Measurements from ENCODE around the gene SPAST. TPM values are rescaled to one million over a fixed set of nuclear protein-coding genes. Genes with fewer than 3 reads are reported as not detected.

SPAST gene
- total and polyA plus RNA-seq, 10 donors = 4.2 to 28.5 (median 20.0) TPM

DNA sequence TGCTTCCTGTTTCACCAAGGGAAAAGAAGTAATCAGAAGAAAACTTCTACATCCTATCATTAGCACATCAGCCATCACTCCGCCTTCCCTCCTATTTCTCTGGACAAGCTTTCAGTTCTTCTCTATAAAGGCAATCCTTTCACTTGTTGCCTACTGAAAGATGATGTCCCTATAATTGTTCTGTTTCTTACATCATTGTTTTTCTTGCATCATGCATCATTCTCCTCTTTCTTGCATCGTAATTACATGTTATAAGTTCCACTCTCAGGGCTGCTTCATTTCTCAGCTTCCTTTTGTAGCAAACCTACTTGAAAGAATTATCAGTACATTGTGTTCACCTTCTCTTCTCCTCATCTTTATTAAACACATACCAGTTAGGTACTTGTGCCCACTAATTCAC is 109.5 kb downstream of the SPAST start:
- TF ChIP-seq POLR2A (IDR thresholded peaks at IDR 0.05) = no peak
- TF ChIP-seq, protein P1, sequence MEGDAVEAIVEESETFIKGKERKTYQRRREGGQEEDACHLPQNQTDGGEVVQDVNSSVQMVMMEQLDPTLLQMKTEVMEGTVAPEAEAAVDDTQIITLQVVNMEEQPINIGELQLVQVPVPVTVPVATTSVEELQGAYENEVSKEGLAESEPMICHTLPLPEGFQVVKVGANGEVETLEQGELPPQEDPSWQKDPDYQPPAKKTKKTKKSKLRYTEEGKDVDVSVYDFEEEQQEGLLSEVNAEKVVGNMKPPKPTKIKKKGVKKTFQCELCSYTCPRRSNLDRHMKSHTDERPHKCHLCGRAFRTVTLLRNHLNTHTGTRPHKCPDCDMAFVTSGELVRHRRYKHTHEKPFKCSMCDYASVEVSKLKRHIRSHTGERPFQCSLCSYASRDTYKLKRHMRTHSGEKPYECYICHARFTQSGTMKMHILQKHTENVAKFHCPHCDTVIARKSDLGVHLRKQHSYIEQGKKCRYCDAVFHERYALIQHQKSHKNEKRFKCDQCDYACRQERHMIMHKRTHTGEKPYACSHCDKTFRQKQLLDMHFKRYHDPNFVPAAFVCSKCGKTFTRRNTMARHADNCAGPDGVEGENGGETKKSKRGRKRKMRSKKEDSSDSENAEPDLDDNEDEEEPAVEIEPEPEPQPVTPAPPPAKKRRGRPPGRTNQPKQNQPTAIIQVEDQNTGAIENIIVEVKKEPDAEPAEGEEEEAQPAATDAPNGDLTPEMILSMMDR (IDR thresholded peaks at IDR 0.05 in 8 of 11, conservative IDR thresholded peaks at IDR 0.05 in 3 of 11) = no peak
- TF ChIP-seq POLR2AphosphoS5 (IDR thresholded peaks at IDR 0.05) = no peak
- Histone ChIP-seq H3K4me1 (peaks cover 0 to 24% (median 1%) of the 10 kb centered on the region in 6 donors), H3K4me3 (no peak overlapping the region), H3K36me3 (peaks cover 0 to 66% (median 35%) of the 10 kb centered on the region in 6 donors), H3K27me3 (replicated peaks in 1 of 7) (no peaks in the 10 kb centered on the region), H3K9me3 (no peaks in the 10 kb centered on the region), H3K27ac (no peak overlapping the region)
- WGBS, 5 donors = 61 to 91% (median 80%) methylated on average over 2 of the region's 2 CpGs
- intact Hi-C loops (cut with DNase I; ENCODE audit: low total_unique reads) = no loop called here
- DNase-seq = no peak

DNA sequence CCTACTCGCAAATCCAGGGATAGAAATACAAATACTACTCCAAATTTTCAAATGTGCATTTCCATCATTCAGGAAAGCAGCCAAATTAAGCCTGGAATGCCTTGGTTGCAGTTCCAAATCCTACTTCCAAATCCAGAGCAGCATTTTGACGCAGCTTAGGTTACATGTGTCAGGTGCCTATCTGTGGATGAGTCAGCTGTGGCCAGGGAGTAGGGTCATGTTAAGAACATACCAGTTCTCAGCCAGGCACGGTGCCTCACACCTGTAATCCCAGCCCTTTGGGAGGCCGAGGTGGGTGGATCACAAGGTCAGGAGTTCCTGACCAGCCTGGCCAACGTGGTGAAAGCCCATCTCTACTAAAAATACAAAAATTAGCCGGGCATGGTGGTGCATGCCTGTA is 119.3 kb downstream of the SPAST start:
- Histone ChIP-seq H3K4me3 (no peak overlapping the region), H3K27ac (no peak overlapping the region), H3K4me1 (no peaks in the 10 kb centered on the region), H3K9me3 (no peaks in the 10 kb centered on the region), H3K27me3 (replicated peaks in 1 of 7) (no peaks in the 10 kb centered on the region), H3K36me3 (peaks cover 0 to 97% (median 39%) of the 10 kb centered on the region in 6 donors)
- no peak for DNase-seq
- intact Hi-C loops (cut with DNase I; ENCODE audit: low total_unique reads) = no loop called here
- TF ChIP-seq POLR2A (IDR thresholded peaks at IDR 0.05) (no peak), POLR2AphosphoS5 (IDR thresholded peaks at IDR 0.05) (no peak)
- TF ChIP-seq, protein P1 (IDR thresholded peaks at IDR 0.05 in 8 of 11, conservative IDR thresholded peaks at IDR 0.05 in 3 of 11) = no peak
- 93 to 99% (median 98%) methylated on average over 6 of the region's 6 CpGs for WGBS, 5 donors

DNA sequence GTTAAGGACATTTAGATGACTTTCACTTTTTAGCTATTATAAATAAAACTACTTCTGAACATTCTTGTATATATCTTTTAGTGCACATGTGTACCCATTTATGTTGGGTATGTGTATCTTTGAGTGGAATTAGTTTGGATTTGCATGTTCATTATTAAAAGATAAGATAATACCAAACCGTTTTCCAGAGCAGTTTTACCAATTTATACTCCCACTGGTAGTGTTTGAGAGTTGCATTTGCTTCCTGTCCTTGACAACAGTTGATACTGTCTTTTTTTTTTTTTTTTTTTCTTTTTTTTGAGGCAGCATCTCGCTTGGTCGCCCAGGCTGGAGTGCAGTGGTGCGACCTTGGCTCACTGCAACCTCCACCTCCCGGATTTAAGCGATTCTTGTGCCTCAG is 125.7 kb downstream of the SPAST start:
- Histone ChIP-seq H3K9me3 (no peaks in the 10 kb centered on the region), H3K27me3 (replicated peaks in 1 of 7) (no peaks in the 10 kb centered on the region), H3K27ac (no peak overlapping the region), H3K4me1 (peaks cover 0 to 10% (median 0%) of the 10 kb centered on the region in 6 donors), H3K36me3 (peaks cover 0 to 86% (median 32%) of the 10 kb centered on the region in 6 donors), H3K4me3 (no peak overlapping the region)
- WGBS, 5 donors = 60 to 79% (median 70%) methylated on average over 6 of the region's 6 CpGs
- DNase-seq = no peak
- intact Hi-C loops (cut with DNase I; ENCODE audit: low total_unique reads) = no loop called here
- TF ChIP-seq POLR2A (IDR thresholded peaks at IDR 0.05) (no peak), POLR2AphosphoS5 (IDR thresholded peaks at IDR 0.05) (no peak)
- TF ChIP-seq, protein P1 (IDR thresholded peaks at IDR 0.05 in 8 of 11, conservative IDR thresholded peaks at IDR 0.05 in 3 of 11) = no peak

DNA sequence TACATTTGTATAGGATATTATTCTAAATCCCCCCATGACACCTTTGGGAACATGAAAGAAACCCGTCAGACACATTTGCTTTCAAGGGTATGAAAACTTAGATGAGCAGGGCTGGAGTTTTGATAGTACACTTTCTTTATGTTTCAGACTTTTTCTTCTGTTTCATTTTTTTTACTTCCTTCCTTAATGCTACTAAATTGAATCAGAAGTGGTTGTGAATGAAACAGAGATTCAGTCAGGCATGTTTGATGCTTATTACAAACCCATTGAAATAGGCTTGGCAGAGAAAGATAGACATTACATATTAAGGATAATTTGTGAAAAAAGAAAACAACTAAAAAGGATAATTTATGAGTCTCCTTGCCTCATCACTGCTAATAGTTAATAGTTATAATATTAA is 129.1 kb downstream of the SPAST start:
- Histone ChIP-seq H3K4me1 (peaks cover 0 to 10% (median 0%) of the 10 kb centered on the region in 6 donors), H3K4me3 (no peak overlapping the region), H3K9me3 (no peaks in the 10 kb centered on the region), H3K27ac (no peak overlapping the region), H3K27me3 (replicated peaks in 1 of 7) (no peaks in the 10 kb centered on the region), H3K36me3 (peaks cover 0 to 86% (median 19%) of the 10 kb centered on the region in 6 donors)
- TF ChIP-seq, protein P1 (IDR thresholded peaks at IDR 0.05 in 8 of 11, conservative IDR thresholded peaks at IDR 0.05 in 3 of 11) = no peak
- TF ChIP-seq POLR2A (IDR thresholded peaks at IDR 0.05) = no peak
- TF ChIP-seq POLR2AphosphoS5 (IDR thresholded peaks at IDR 0.05) = no peak
- intact Hi-C loops (cut with DNase I; ENCODE audit: low total_unique reads) = no loop called here
- no peak for DNase-seq
- WGBS, 5 donors = 66 to 80% (median 71%) methylated on average over 1 of the region's 1 CpG
